HEK293T (cell line): Measurements from ENCODE around the gene CNTNAP1.

Source experiments
- BHLHE40 ChIP-seq: fragments of 450-650 bp; IDR thresholded peaks from 2 replicates; pipeline ENCODE4 v1.6.1; 2016; ENCODE audit warnings: mild to moderate bottlenecking, moderate library complexity, borderline replicate concordance
- CTBP1 ChIP-seq: fragments of 450-650 bp; IDR thresholded peaks from 2 replicates; pipeline ENCODE4 v1.6.1; 2016; ENCODE audit warnings: borderline replicate concordance
- ELF4 ChIP-seq: fragments of 450-650 bp; IDR thresholded peaks from 2 replicates; pipeline ENCODE4 v1.6.1; 2017; ENCODE audit warnings: antibody characterized with exemption
- FOXA1 ChIP-seq: fragments of 450-650 bp; IDR thresholded peaks from 2 replicates; pipeline ENCODE4 v1.6.1; 2016; ENCODE audit warnings: mild to moderate bottlenecking
- FOXK2 ChIP-seq: fragments of 450-650 bp; IDR thresholded peaks from 2 replicates; pipeline ENCODE4 v1.6.1; 2016; ENCODE audit warnings: mild to moderate bottlenecking
- HDGF ChIP-seq: fragments of 450-650 bp; IDR thresholded peaks from 2 replicates; pipeline ENCODE4 v1.6.1; 2017; ENCODE audit warnings: antibody characterized with exemption, borderline replicate concordance
- NFRKB ChIP-seq: fragments of 450-650 bp; IDR thresholded peaks from 2 replicates; pipeline ENCODE4 v1.6.1; 2016; ENCODE audit warnings: mild to moderate bottlenecking, moderate library complexity
- SUZ12 ChIP-seq: fragments of 450-650 bp; IDR thresholded peaks from 2 replicates; pipeline ENCODE4 v1.6.1; 2016; ENCODE audit warnings: mild to moderate bottlenecking

- TF ChIP-seq ELF4 (no peak), FOXK2 (no peak), FOXA1 (no peak), NFRKB (no peak), SUZ12 (no peak), BHLHE40 (no peak), CTBP1 (no peak), HDGF (no peak)
Observed at GRCh38 chr17:42698736-42699414, 16.5 kb downstream of the CNTNAP1 start.
